K562 (cell line): ENCODE results near the gene ISYNA1. TPM values are rescaled to one million over a fixed set of nuclear protein-coding genes. Genes with fewer than 3 reads are reported as not detected.

Experiments used
- BACH1 ChIP-seq: fragments of 200-800 bp; sonication (Bioruptor generic); IDR thresholded peaks from 2 replicates; pipeline ENCODE4 v1.6.1; 2016; ENCODE audit warnings: missing genetic modification characterization, missing compliant biosample characterization
- GABPA ChIP-seq: fragments of 200-800 bp; sonication (Bioruptor generic); conservative IDR thresholded peaks from 2 replicates; pipeline ENCODE4 v1.6.1; 2016; ENCODE audit warnings: low read depth, missing genetic modification characterization, missing compliant biosample characterization
- GATA2 ChIP-seq: sonication (generic); formaldehyde crosslinking; IDR thresholded peaks from 2 replicates; pipeline ENCODE4 v1.4.0; 2020; ENCODE audit warnings: mild to moderate bottlenecking, missing genetic modification reagents
- TARDBP ChIP-seq: fragments of 450-650 bp; IDR thresholded peaks from 2 replicates; pipeline ENCODE4 v1.6.1; 2016
- TEAD2 ChIP-seq: fragments of 450-650 bp; IDR thresholded peaks from 2 replicates; pipeline ENCODE4 v1.6.1; 2016; ENCODE audit warnings: missing genetic modification characterization, control low read depth, missing compliant biosample characterization
- ZNF184 ChIP-seq: sonication (generic); formaldehyde crosslinking; IDR thresholded peaks from 2 replicates; pipeline ENCODE4 v1.5.0; 2020; ENCODE audit warnings: missing genetic modification reagents
- ZNF668 ChIP-seq: fragments of 250-450 bp; sonication (Bioruptor Pico); IDR thresholded peaks from 2 replicates; pipeline ENCODE4 v1.8.0; 2022; ENCODE audit warnings: mild to moderate bottlenecking, inconsistent platforms
- ZNF696 ChIP-seq: fragments of 250-450 bp; sonication (Bioruptor Pico); conservative IDR thresholded peaks from 2 replicates; pipeline ENCODE4 v1.4.0; 2020; ENCODE audit warnings: mild to moderate bottlenecking, moderate library complexity
- polyA plus RNA-seq, 8 experiments: library from polyadenylated mRNA; depleted of rRNA in 4 of 8; stranded (reverse) in 5 of 8; unstranded in 3 of 8; fragments of >200 nt; fragmentation: Nextera tagmentation in 2 of 8; fragmentation: Illumina TruSeq in 1 of 8; extraction: Ambion mirVana in 2 of 8; extraction: Trizol in 1 of 8; gene quantifications; 2 replicates each; pipeline versions ENCODE4 v1.2.1 to v1.2.3, GENCODE V29; 2011 to 2014; ENCODE audit warnings: inconsistent platforms in 1 of 8, missing spikeins in 1 of 8
- total RNA-seq, 7 experiments: library from RNA; depleted of rRNA in 6 of 7; stranded (reverse); fragments of >200 nt in 6 of 7; fragmentation: Illumina TruSeq in 2 of 7; extraction: Trizol in 2 of 7; gene quantifications; 2 replicates each; pipeline versions ENCODE4 v1.2.1 to v1.2.3, GENCODE V29; 2011 to 2021; ENCODE audit warnings: low replicate concordance in 1 of 7
- TF ChIP-seq, protein P1 (sequence below), 2 experiments: fragments of 450-650 bp; formaldehyde crosslinking in 1 of 2; IDR thresholded peaks; 2 replicates each; pipeline versions ENCODE4 v1.4.0 to v1.6.1; 2014 to 2020; ENCODE audit warnings: mild to moderate bottlenecking in 2 of 2, borderline replicate concordance in 1 of 2, low read depth in 1 of 2
- TF ChIP-seq, protein P2 (sequence below), 2 experiments: fragments of 450-650 bp; IDR thresholded peaks; 2 replicates each; pipeline ENCODE4 v1.6.1; 2018; ENCODE audit warnings: mild to moderate bottlenecking in 2 of 2, low read depth in 1 of 2; ENCODE audit not compliant: partially characterized antibody in 2 of 2
- TF ChIP-seq, protein P3 (sequence below): sonication (generic); formaldehyde crosslinking; IDR thresholded peaks from 2 replicates; pipeline ENCODE4 v1.8.1; 2023; ENCODE audit warnings: mild to moderate bottlenecking, missing genetic modification reagents

ISYNA1 gene
- total and polyA plus RNA-seq, 9 of the 15 experiments (the other 6 are each of a cell fraction or from before 2014, with no cell fraction given), result 21.8 to 460 (median 93.2) TPM

DNA sequence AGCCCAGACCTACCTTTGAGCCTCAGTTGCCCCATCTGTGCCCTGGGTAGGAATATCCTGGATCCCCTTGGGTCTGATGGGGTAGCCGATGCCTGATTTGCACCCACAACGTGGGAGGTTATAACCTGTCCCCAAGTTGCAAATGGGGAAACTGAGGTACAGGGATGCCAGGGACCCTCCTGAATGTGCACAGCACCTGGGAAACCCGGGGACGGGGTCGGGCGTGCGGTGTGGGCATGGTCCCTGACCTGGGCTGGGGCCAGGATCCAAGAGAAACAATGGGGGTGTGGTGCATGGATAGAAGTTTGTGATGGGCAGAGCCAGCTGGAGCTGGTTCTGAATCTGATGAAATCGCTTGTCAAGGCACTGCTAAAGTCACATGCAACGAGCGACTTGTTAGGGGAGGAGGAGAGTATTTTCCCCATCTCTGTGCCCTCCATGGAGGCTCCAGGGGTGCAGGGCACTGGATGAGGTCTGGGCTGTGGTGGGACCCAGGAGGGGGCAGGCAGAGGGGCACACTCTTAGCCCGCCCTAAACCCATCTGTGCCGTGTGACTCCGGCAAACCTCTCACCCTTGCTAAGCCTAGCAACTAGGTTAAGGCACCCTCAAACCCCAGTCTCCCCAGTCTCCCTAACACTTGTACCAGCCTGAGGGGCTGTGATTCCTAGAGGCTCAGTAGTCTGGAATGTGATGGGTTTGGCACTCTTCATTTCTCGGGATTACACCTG, 51.2 kb downstream of the ISYNA1 start (continued):
- TF ChIP-seq ZNF696 (CRISPR knock-in tag) (no peak), GATA2 (CRISPR knock-in tag) (0 out of 2 replicates have a peak, but pooled peaks have one; percentile 6), TEAD2 (tag) (no peak), TARDBP (no peak), ZNF668 (CRISPR knock-in tag) (no peak), ZNF184 (no peak), GABPA (tag) (peak; percentile 7; the same call in 1 of the 2 replicates), BACH1 (no peak)
- TF ChIP-seq, protein P1, sequence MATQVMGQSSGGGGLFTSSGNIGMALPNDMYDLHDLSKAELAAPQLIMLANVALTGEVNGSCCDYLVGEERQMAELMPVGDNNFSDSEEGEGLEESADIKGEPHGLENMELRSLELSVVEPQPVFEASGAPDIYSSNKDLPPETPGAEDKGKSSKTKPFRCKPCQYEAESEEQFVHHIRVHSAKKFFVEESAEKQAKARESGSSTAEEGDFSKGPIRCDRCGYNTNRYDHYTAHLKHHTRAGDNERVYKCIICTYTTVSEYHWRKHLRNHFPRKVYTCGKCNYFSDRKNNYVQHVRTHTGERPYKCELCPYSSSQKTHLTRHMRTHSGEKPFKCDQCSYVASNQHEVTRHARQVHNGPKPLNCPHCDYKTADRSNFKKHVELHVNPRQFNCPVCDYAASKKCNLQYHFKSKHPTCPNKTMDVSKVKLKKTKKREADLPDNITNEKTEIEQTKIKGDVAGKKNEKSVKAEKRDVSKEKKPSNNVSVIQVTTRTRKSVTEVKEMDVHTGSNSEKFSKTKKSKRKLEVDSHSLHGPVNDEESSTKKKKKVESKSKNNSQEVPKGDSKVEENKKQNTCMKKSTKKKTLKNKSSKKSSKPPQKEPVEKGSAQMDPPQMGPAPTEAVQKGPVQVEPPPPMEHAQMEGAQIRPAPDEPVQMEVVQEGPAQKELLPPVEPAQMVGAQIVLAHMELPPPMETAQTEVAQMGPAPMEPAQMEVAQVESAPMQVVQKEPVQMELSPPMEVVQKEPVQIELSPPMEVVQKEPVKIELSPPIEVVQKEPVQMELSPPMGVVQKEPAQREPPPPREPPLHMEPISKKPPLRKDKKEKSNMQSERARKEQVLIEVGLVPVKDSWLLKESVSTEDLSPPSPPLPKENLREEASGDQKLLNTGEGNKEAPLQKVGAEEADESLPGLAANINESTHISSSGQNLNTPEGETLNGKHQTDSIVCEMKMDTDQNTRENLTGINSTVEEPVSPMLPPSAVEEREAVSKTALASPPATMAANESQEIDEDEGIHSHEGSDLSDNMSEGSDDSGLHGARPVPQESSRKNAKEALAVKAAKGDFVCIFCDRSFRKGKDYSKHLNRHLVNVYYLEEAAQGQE (IDR thresholded peaks at IDR 0.05; ENCODE audit: borderline replicate concordance), result peak; percentile 91
- TF ChIP-seq, protein P1 (CRISPR knock-in tag; IDR thresholded peaks at IDR 0.05; ENCODE audit: low read depth), result no peak
- TF ChIP-seq, protein P2, sequence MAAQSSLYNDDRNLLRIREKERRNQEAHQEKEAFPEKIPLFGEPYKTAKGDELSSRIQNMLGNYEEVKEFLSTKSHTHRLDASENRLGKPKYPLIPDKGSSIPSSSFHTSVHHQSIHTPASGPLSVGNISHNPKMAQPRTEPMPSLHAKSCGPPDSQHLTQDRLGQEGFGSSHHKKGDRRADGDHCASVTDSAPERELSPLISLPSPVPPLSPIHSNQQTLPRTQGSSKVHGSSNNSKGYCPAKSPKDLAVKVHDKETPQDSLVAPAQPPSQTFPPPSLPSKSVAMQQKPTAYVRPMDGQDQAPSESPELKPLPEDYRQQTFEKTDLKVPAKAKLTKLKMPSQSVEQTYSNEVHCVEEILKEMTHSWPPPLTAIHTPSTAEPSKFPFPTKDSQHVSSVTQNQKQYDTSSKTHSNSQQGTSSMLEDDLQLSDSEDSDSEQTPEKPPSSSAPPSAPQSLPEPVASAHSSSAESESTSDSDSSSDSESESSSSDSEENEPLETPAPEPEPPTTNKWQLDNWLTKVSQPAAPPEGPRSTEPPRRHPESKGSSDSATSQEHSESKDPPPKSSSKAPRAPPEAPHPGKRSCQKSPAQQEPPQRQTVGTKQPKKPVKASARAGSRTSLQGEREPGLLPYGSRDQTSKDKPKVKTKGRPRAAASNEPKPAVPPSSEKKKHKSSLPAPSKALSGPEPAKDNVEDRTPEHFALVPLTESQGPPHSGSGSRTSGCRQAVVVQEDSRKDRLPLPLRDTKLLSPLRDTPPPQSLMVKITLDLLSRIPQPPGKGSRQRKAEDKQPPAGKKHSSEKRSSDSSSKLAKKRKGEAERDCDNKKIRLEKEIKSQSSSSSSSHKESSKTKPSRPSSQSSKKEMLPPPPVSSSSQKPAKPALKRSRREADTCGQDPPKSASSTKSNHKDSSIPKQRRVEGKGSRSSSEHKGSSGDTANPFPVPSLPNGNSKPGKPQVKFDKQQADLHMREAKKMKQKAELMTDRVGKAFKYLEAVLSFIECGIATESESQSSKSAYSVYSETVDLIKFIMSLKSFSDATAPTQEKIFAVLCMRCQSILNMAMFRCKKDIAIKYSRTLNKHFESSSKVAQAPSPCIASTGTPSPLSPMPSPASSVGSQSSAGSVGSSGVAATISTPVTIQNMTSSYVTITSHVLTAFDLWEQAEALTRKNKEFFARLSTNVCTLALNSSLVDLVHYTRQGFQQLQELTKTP (IDR thresholded peaks at IDR 0.05; ENCODE audit: low read depth in 1 of 2, partially characterized antibody in 2 of 2), result peak in 1 of 2 experiments; percentile 8
- TF ChIP-seq, protein P3, sequence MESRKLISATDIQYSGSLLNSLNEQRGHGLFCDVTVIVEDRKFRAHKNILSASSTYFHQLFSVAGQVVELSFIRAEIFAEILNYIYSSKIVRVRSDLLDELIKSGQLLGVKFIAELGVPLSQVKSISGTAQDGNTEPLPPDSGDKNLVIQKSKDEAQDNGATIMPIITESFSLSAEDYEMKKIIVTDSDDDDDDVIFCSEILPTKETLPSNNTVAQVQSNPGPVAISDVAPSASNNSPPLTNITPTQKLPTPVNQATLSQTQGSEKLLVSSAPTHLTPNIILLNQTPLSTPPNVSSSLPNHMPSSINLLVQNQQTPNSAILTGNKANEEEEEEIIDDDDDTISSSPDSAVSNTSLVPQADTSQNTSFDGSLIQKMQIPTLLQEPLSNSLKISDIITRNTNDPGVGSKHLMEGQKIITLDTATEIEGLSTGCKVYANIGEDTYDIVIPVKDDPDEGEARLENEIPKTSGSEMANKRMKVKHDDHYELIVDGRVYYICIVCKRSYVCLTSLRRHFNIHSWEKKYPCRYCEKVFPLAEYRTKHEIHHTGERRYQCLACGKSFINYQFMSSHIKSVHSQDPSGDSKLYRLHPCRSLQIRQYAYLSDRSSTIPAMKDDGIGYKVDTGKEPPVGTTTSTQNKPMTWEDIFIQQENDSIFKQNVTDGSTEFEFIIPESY (CRISPR knock-in tag), result peak; percentile 0; the same call in 1 of the 2 replicates
